Esophagus muscularis mucosa (tissue), 4 donors: ENCODE data around the gene LRRC42. TPM values are rescaled to one million over a fixed set of nuclear protein-coding genes. Genes with fewer than 3 reads are reported as not detected.

Experiments used
- DNase-seq: peaks from one replicate; pipeline ENCODE4 v3.0.0-alpha.2; 2017; ENCODE audit errors: extremely low spot score
- H3K27ac ChIP-seq, 4 donors: fragments of 200-600 bp; sonication (generic); replicated peaks in 1 of 4; 1 replicate in 3 of 4; 2 replicates in 1 of 4; pipeline ENCODE4 v1.5.1; 2016 to 2019; ENCODE audit warnings: mild to moderate bottlenecking in 1 of 4
- H3K27me3 ChIP-seq, 4 donors: fragments of 200-600 bp; sonication (generic); one replicate each; pipeline versions ENCODE4 v1.5.1 to v1.6.0; 2016 to 2019
- H3K36me3 ChIP-seq, 4 donors: fragments of 200-600 bp; sonication (generic); one replicate each; pipeline ENCODE4 v1.5.1; 2016 to 2019
- H3K4me1 ChIP-seq, 4 donors: fragments of 200-600 bp; sonication (generic); one replicate each; pipeline ENCODE4 v1.5.1; 2016 to 2019
- H3K4me3 ChIP-seq, 4 donors: fragments of 200-600 bp; sonication (generic); 1 replicate in 2 of 4; 2 replicates in 2 of 4; pipeline ENCODE4 v1.5.1; 2016 to 2019; ENCODE audit warnings: mild to moderate bottlenecking in 4 of 4, moderate library complexity in 1 of 4
- H3K9me3 ChIP-seq, 4 donors: fragments of 200-600 bp; sonication (generic); 1 replicate in 3 of 4; 2 replicates in 1 of 4; pipeline ENCODE4 v1.5.1; 2016 to 2019
- EP300 ChIP-seq: sonication (generic); formaldehyde crosslinking; IDR thresholded peaks from one replicate; pipeline ENCODE4 v1.6.1; 2017; ENCODE audit warnings: antibody characterized with exemption
- POLR2A ChIP-seq: fragments of 450-650 bp; IDR thresholded peaks from one replicate; pipeline ENCODE4 v1.6.1; 2017; ENCODE audit warnings: antibody characterized with exemption, moderate library complexity, mild to moderate bottlenecking, low read depth
- POLR2AphosphoS5 ChIP-seq, 2 donors: sonication (generic); formaldehyde crosslinking; IDR thresholded peaks; one replicate each; pipeline ENCODE4 v1.6.1; 2017; ENCODE audit warnings: antibody characterized with exemption in 2 of 2
- WGBS: methylation state at CpG from one replicate; pipeline ENCODE4 v1.1.5; 2018; 5-methylcytosine and 5-hydroxymethylcytosine counted together
- intact Hi-C: fragments of 100-400 bp; cut with DNase I; formaldehyde crosslinking; loops from one replicate; pipeline ENCODE4 v1.15.1; 2023
- total RNA-seq, 4 donors: library from RNA; depleted of rRNA; stranded (reverse); fragments of >200 nt; gene quantifications; one replicate each; pipeline versions ENCODE4 v1.1.0 to v1.2.1, GENCODE V29; 2016
- TF ChIP-seq, protein P1 (sequence below), 3 experiments: fragments of 200-600 bp in 2 of 3; fragments of 450-650 bp in 1 of 3; sonication (generic) in 2 of 3; IDR thresholded peaks; one replicate each; pipeline ENCODE4 v1.5.1; 2017 to 2019; ENCODE audit warnings: antibody characterized with exemption in 3 of 3, mild to moderate bottlenecking in 2 of 3, moderate library complexity in 1 of 3

The LRRC42 gene
- total RNA-seq, 4 donors from 2014 or later, result 22.8 to 35.6 (median 28.9) TPM

DNA sequence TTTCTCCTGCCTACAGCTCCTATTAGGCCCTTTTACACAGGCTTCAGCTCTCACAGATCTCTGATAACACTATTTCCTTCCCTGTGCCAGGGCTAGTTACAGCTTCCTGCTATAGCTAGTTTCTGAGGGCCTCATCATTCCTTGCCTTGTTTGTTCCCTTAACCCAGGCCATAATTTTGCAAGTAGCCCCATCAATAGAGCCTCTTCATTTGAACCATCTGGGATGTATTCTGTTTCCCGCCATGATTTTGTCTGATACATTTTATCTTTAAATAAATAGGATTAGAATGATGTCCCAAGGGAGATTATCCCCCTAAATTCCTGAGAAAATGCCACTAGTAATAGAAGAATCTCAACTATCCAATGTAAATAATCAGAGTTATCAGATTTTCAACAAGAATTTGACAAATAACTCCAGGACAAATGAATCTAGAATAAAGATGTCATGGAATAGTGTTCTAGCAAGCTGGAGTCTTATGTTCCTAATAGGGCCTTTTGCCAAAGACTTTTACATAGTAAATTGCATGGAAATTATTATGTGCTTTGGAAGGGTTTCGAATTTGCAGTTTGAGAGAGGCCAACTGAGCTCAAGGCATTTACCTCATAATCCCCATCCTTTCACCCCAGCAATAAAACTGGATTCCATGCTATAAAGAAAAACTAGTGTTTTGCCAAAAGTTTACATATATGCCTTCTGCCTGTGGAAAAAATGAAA is 16.7 kb upstream of the LRRC42 start:
- no peaks in the 10 kb centered on the region for H3K27me3 ChIP-seq
- H3K4me3 ChIP-seq, result no peak overlapping the region
- H3K4me1 ChIP-seq, result no peaks in the 10 kb centered on the region
- H3K36me3 ChIP-seq, result peaks cover 0 to 48% (median 17%) of the 10 kb centered on the region in 4 donors
- no peak for DNase-seq
- TF ChIP-seq EP300 (no peak), POLR2A (no peak), POLR2AphosphoS5 (IDR thresholded peaks at IDR 0.05) (no peak)
- TF ChIP-seq, protein P1, sequence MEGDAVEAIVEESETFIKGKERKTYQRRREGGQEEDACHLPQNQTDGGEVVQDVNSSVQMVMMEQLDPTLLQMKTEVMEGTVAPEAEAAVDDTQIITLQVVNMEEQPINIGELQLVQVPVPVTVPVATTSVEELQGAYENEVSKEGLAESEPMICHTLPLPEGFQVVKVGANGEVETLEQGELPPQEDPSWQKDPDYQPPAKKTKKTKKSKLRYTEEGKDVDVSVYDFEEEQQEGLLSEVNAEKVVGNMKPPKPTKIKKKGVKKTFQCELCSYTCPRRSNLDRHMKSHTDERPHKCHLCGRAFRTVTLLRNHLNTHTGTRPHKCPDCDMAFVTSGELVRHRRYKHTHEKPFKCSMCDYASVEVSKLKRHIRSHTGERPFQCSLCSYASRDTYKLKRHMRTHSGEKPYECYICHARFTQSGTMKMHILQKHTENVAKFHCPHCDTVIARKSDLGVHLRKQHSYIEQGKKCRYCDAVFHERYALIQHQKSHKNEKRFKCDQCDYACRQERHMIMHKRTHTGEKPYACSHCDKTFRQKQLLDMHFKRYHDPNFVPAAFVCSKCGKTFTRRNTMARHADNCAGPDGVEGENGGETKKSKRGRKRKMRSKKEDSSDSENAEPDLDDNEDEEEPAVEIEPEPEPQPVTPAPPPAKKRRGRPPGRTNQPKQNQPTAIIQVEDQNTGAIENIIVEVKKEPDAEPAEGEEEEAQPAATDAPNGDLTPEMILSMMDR (IDR thresholded peaks at IDR 0.05), result no peak
- no peak overlapping the region for H3K27ac ChIP-seq
- 90% methylated on average over 2 of the region's 2 CpGs for WGBS
- intact Hi-C loops, result no loop called here
- peaks cover 0 to 6% (median 0%) of the 10 kb centered on the region in 4 donors for H3K9me3 ChIP-seq

DNA sequence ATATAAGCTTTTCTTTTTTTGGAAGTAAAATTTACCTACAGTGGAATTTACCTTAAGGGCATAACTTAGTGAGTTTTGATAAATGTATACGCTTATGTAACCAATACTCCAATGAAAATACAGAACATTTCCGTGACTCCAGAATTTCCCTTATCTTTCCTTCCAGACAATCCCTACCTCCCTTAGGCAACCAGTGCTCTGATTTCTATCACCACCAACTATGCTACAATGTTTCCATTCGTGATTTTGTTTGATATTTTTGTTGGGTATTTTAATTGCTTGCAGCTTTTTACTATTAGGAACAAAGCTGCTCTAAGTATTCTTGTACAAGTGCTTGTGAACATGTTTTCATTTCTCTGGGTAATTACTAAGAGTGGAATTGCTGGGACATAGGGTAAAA is 15.2 kb upstream of the LRRC42 start:
- Histone ChIP-seq H3K27ac (no peak overlapping the region), H3K4me1 (no peaks in the 10 kb centered on the region), H3K27me3 (no peaks in the 10 kb centered on the region), H3K9me3 (peaks cover 0 to 6% (median 0%) of the 10 kb centered on the region in 4 donors), H3K36me3 (peaks cover 0 to 39% (median 21%) of the 10 kb centered on the region in 4 donors), H3K4me3 (no peak overlapping the region)
- DNase-seq, result no peak
- TF ChIP-seq POLR2AphosphoS5 (IDR thresholded peaks at IDR 0.05), result no peak
- no peak for TF ChIP-seq EP300
- TF ChIP-seq, protein P1 (IDR thresholded peaks at IDR 0.05), result no peak
- TF ChIP-seq POLR2A, result no peak
- intact Hi-C loops, result no loop called here
- 93% methylated on average over 3 of the region's 3 CpGs for WGBS

DNA sequence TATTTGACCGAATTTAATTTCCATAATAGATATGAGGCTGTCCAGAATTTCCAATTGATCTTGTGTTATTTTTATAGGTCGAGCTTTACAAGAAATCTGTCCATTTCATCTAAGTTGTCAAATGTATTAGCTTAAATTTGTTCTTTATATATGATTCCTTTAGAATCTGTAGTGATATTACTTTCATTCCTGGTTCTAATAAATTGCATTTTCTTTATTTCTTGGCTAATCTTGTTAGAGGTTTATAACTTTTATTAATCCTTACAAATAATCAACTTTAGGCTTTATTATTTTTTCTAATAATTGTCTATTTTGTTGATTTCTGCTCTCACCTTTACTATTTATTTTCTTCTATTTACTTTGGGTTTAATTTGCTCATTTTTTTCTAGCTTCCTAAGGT is 14.6 kb upstream of the LRRC42 start:
- H3K27me3 ChIP-seq, result no peaks in the 10 kb centered on the region

DNA sequence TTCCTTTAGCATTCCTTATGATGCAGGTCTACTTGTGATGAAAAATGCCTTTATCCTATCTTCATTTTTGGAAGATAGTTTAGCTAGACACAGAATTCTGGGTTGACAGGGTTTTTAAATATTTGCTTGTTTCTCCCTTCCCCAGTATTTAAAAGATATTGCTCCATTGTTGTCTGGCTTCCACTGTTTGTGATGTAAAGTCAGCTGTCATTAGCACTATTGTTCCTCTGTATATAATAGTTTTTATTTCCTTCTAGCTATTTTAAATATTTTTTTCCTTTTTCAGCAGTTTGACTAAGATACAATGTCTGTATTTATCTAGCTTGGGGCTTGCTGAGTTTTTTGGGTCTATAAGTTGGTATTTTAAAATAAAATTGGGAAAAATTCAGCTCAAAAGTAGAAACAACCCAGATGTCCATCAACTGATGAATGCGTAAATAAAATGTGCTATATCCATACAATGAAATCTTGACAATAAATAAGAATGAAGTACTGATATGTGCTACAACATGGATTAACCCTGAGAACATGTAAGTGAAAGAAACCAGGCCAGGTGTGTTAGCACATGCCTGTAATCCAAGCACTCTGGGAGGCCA is 11.9 kb upstream of the LRRC42 start:
- no peak overlapping the region for H3K27ac ChIP-seq
- H3K4me3 ChIP-seq, result no peak overlapping the region
- H3K27me3 ChIP-seq, result no peaks in the 10 kb centered on the region
- H3K36me3 ChIP-seq, result peaks cover 0 to 10% (median 4%) of the 10 kb centered on the region in 4 donors
- 97% methylated on average over 1 of the region's 1 CpG for WGBS
- H3K9me3 ChIP-seq, result peaks cover 0 to 6% (median 0%) of the 10 kb centered on the region in 4 donors
- intact Hi-C loops, result no loop called here
- no peak for DNase-seq
- no peak for TF ChIP-seq POLR2AphosphoS5 (IDR thresholded peaks at IDR 0.05)
- no peak for TF ChIP-seq EP300
- TF ChIP-seq POLR2A, result no peak
- TF ChIP-seq, protein P1 (IDR thresholded peaks at IDR 0.05), result no peak
- H3K4me1 ChIP-seq, result peaks cover 0 to 8% (median 0%) of the 10 kb centered on the region in 4 donors

More for the DNA sequence above, 14.6 kb upstream of the LRRC42 start:
- peaks cover 0 to 35% (median 21%) of the 10 kb centered on the region in 4 donors for H3K36me3 ChIP-seq
- intact Hi-C loops, result no loop called here
- peaks cover 0 to 6% (median 0%) of the 10 kb centered on the region in 4 donors for H3K9me3 ChIP-seq
- DNase-seq, result no peak
- no peak overlapping the region for H3K4me3 ChIP-seq
- no peaks in the 10 kb centered on the region for H3K4me1 ChIP-seq
- TF ChIP-seq POLR2AphosphoS5 (IDR thresholded peaks at IDR 0.05), result no peak
- no peak for TF ChIP-seq POLR2A
- no peak for TF ChIP-seq EP300
- H3K27ac ChIP-seq, result no peak overlapping the region
- WGBS, result 98% methylated on average over 2 of the region's 2 CpGs

DNA sequence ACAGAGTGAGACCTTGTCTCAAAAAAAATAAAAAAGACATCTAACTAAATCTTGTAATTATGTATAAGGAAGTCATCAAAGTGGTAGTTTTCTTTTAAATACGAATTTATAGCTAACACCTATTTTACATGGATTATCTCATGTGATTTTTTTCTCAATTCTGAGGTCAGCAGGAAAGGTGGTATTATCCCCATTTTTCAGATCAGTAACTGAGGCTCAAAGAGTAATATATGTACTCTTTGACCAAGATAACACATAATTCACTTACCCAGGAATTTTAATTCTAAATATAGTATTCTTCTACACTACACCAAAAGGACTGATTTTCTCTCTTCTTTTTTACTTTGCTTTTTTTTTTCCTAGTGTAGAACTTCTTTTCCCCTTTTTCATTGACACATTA is 9.7 kb upstream of the LRRC42 start:
- intact Hi-C loops, result no loop called here
- 97% methylated on average over 1 of the region's 1 CpG for WGBS

More for the DNA sequence above, 9.7 kb upstream of the LRRC42 start:
- no peak overlapping the region for H3K27ac ChIP-seq
- no peak for DNase-seq
- H3K9me3 ChIP-seq, result peaks cover 0 to 6% (median 0%) of the 10 kb centered on the region in 4 donors
- no peak overlapping the region for H3K4me3 ChIP-seq
- no peaks in the 10 kb centered on the region for H3K27me3 ChIP-seq
- TF ChIP-seq POLR2AphosphoS5 (IDR thresholded peaks at IDR 0.05), result no peak
- TF ChIP-seq EP300, result no peak
- TF ChIP-seq POLR2A, result no peak
- TF ChIP-seq, protein P1 (IDR thresholded peaks at IDR 0.05), result no peak
- peaks cover 0 to 10% (median 2%) of the 10 kb centered on the region in 4 donors for H3K36me3 ChIP-seq
- peaks cover 0 to 8% (median 0%) of the 10 kb centered on the region in 4 donors for H3K4me1 ChIP-seq
